Measurements from ENCODE around the gene SPATC1L. TPM values are rescaled to one million over a fixed set of nuclear protein-coding genes. Genes with fewer than 3 reads are reported as not detected.
A peak's percentile ranks its signal among the peaks of the same experiment; 100 is the strongest.

SPATC1L gene
- total and polyA plus RNA-seq, 2 donors (not counting 1 experiment from before 2014, with no cell fraction given), result 11.4 to 15.4 TPM

DNA sequence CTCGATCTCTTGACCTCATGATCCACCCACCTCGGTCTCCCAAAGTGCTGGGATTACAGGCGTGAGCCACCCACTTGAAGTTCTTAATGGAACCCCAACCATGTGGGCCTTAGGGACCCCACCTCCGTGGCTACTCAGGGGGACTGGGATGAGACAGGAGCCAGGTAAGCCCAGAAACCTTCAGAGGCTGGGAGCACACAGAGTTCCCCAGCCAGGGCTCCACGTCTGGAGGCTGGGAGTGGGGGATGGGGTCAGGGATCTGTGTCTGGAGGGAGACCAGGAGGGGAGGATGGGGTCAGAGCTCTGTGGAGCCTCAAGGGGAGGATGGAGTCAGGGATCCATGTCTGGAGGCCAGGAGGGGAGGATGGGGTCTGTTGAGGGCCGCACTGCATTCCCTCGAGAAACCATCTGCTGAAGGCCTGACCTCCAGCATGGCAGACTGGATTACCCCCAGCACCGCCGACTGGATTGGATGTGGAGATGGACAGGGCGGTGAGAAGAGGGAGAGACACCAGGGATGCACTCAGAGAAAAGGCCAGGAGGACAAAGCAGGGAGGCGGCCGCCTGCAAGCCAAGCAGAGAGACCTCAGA, 26.8 kb downstream of the SPATC1L start:
- Mint-ChIP-seq H3K27ac (peak overlapping the region; percentile 37), H3K4me1 (no peaks in the 10 kb centered on the region), H3K9me3 (ENCODE audit: insufficient read depth) (no peaks in the 10 kb centered on the region), H3K27me3 (no peaks in the 10 kb centered on the region), H3K4me3 (no peak overlapping the region)
- intact Hi-C loops (cut with micrococcal nuclease), result no loop called here
- H3K4me3 ChIP-seq (ENCODE audit: control extremely low read depth in 1 of 5, extremely low read depth in 1 of 5, insufficient read depth in 1 of 5, low read depth in 2 of 5, low read length in 4 of 5), result no peak overlapping the region
- H3K36me3 ChIP-seq (replicated peaks in 1 of 2; ENCODE audit: control extremely low read depth in 1 of 2, control insufficient read depth in 1 of 2, extremely low read depth in 1 of 2, insufficient read depth in 2 of 2, low read length in 1 of 2), result no peaks in the 10 kb centered on the region
- H3K9me3 ChIP-seq (ENCODE audit: control extremely low read depth in 1 of 3, control insufficient read depth in 2 of 3, insufficient read depth in 1 of 3, low read length in 2 of 3), result peaks cover 0 to 12% (median 0%) of the 10 kb centered on the region in 3 donors
- H3K27ac ChIP-seq (ENCODE audit: low read length in 2 of 2), result no peak overlapping the region
- ChIA-PET POLR2A (no interaction called here), CTCF (no interaction called here)
- H3K27me3 ChIP-seq (replicated peaks in 1 of 4; ENCODE audit: control extremely low read depth in 1 of 4, control insufficient read depth in 3 of 4, insufficient read depth in 4 of 4, low read length in 3 of 4), result no peaks in the 10 kb centered on the region
- H3K79me2 ChIP-seq (ENCODE audit: control insufficient read depth, insufficient read depth, low read length), result no peaks in the 10 kb centered on the region
- no peak overlapping the region for H3K9ac ChIP-seq (ENCODE audit: low read length)
- H3K4me2 ChIP-seq (replicated peaks; ENCODE audit: low read depth, low read length, poor library complexity, severe bottlenecking), result no peak overlapping the region
- 97% methylated on average over 12 of the region's 12 CpGs for WGBS (ENCODE audit: insufficient coverage)
- H4K20me1 ChIP-seq (ENCODE audit: control insufficient read depth, insufficient read depth, low read length, poor library complexity, severe bottlenecking), result no peaks in the 10 kb centered on the region
- DNase-seq (no peak), ATAC-seq (ENCODE audit: low read depth) (no peak)
- no peak overlapping the region for H2AFZ ChIP-seq (ENCODE audit: insufficient read depth, low read depth, low read length, poor library complexity, severe bottlenecking)
- TF ChIP-seq EZH2 (IDR thresholded peaks at IDR 0.05; ENCODE audit: borderline replicate concordance, insufficient read depth, low read depth, low read length, poor library complexity, severe bottlenecking), result no peak
- TF ChIP-seq, protein P1, sequence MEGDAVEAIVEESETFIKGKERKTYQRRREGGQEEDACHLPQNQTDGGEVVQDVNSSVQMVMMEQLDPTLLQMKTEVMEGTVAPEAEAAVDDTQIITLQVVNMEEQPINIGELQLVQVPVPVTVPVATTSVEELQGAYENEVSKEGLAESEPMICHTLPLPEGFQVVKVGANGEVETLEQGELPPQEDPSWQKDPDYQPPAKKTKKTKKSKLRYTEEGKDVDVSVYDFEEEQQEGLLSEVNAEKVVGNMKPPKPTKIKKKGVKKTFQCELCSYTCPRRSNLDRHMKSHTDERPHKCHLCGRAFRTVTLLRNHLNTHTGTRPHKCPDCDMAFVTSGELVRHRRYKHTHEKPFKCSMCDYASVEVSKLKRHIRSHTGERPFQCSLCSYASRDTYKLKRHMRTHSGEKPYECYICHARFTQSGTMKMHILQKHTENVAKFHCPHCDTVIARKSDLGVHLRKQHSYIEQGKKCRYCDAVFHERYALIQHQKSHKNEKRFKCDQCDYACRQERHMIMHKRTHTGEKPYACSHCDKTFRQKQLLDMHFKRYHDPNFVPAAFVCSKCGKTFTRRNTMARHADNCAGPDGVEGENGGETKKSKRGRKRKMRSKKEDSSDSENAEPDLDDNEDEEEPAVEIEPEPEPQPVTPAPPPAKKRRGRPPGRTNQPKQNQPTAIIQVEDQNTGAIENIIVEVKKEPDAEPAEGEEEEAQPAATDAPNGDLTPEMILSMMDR (IDR thresholded peaks at IDR 0.05), result no peak
- peaks cover 0 to 5% of the 10 kb centered on the region in 2 donors for H3K4me1 ChIP-seq (ENCODE audit: control insufficient read depth in 2 of 2, insufficient read depth in 2 of 2, low read length in 2 of 2)

DNA sequence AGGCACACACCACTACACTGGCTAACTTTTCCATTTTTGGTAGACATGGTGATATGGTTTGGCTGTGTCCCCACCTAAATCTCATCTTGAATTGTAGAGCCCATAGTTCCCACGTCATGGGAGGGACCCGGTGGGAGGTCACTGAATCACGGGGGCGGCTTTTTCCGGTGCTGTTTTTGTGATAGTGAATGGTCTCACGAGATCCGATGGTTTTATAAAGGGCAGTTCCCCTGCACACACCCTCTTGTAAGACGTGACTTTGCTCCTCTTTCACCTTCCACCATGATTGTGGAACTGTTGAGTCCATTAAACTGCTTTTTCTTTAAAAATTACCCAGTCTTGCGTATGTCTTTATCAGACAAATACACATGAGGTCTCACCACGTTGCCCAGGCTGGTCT, 27.6 kb downstream of the SPATC1L start:
- Histone ChIP-seq H3K79me2 (ENCODE audit: control insufficient read depth, insufficient read depth, low read length) (no peaks in the 10 kb centered on the region), H3K27ac (ENCODE audit: low read length in 2 of 2) (no peak overlapping the region), H3K4me3 (ENCODE audit: control extremely low read depth in 1 of 5, extremely low read depth in 1 of 5, insufficient read depth in 1 of 5, low read depth in 2 of 5, low read length in 4 of 5) (no peak overlapping the region), H3K9ac (ENCODE audit: low read length) (no peak overlapping the region), H3K27me3 (replicated peaks in 1 of 4; ENCODE audit: control extremely low read depth in 1 of 4, control insufficient read depth in 3 of 4, insufficient read depth in 4 of 4, low read length in 3 of 4) (no peaks in the 10 kb centered on the region), H3K36me3 (replicated peaks in 1 of 2; ENCODE audit: control extremely low read depth in 1 of 2, control insufficient read depth in 1 of 2, extremely low read depth in 1 of 2, insufficient read depth in 2 of 2, low read length in 1 of 2) (no peaks in the 10 kb centered on the region), H3K4me2 (replicated peaks; ENCODE audit: low read depth, low read length, poor library complexity, severe bottlenecking) (no peak overlapping the region), H2AFZ (ENCODE audit: insufficient read depth, low read depth, low read length, poor library complexity, severe bottlenecking) (no peak overlapping the region), H3K4me1 (ENCODE audit: control insufficient read depth in 2 of 2, insufficient read depth in 2 of 2, low read length in 2 of 2) (peaks cover 0 to 5% of the 10 kb centered on the region in 2 donors), H4K20me1 (ENCODE audit: control insufficient read depth, insufficient read depth, low read length, poor library complexity, severe bottlenecking) (no peaks in the 10 kb centered on the region), H3K9me3 (ENCODE audit: control extremely low read depth in 1 of 3, control insufficient read depth in 2 of 3, insufficient read depth in 1 of 3, low read length in 2 of 3) (peaks cover 0 to 8% (median 0%) of the 10 kb centered on the region in 3 donors)
- Mint-ChIP-seq H3K27ac (no peak overlapping the region), H3K9me3 (ENCODE audit: insufficient read depth) (no peaks in the 10 kb centered on the region), H3K4me1 (no peaks in the 10 kb centered on the region), H3K4me3 (no peak overlapping the region), H3K27me3 (no peaks in the 10 kb centered on the region)
- POLR2A ChIA-PET, result no interaction called here
- CTCF ChIA-PET, result no interaction called here
- TF ChIP-seq EZH2 (IDR thresholded peaks at IDR 0.05; ENCODE audit: borderline replicate concordance, insufficient read depth, low read depth, low read length, poor library complexity, severe bottlenecking), result no peak
- TF ChIP-seq, protein P1 (IDR thresholded peaks at IDR 0.05), result no peak
- intact Hi-C loops (cut with micrococcal nuclease), result no loop called here
- ATAC-seq (ENCODE audit: low read depth), result no peak
- 100% methylated on average over 2 of the region's 10 CpGs for WGBS (ENCODE audit: insufficient coverage)
- DNase-seq, result no peak

Measured in B cell (primary cell).